Frontal cortex (tissue), 4 donors: ENCODE data around the gene BEND5. TPM values are rescaled to one million over a fixed set of nuclear protein-coding genes. Genes with fewer than 3 reads are reported as not detected.

Experiments
- DNase-seq, 2 donors: peaks; one replicate each; pipeline ENCODE4 v3.0.0; 2012; ENCODE audit warnings: low spot score in 2 of 2
- FAIRE-seq: peaks from 2 replicates; lab custom pipeline; 2012; peaks lifted over from hg19 to GRCh38; lab: Jason Lieb, UNC
- total RNA-seq: library from RNA; depleted of rRNA; stranded (reverse); fragments of >200 nt; gene quantifications from one replicate; pipeline ENCODE4 v1.2.3, GENCODE V29; 2014
- donor health status: control.
- donor health status: control.
- donor health status: control.

Gene BEND5
- total RNA-seq, result 18.8 TPM

GRCh38 chr1:48776393-48777218, at the start of gene BEND5:
TSS of gene BEND5 (minus strand) at chr1:48776891. CDS start at chr1:48776831, 60 bp downstream.
- no peak for FAIRE-seq
- DNase-seq, result peak; percentile 68 to 69

- no peak for FAIRE-seq
Observed at GRCh38 chr1:48823168-48823567, 46.5 kb upstream of the BEND5 start.

GRCh38 chr1:48820491-48820890, 43.8 kb upstream of the BEND5 start:
- no peak for FAIRE-seq
- no peak for DNase-seq

More at GRCh38 chr1:48823168-48823567, 46.5 kb upstream of the BEND5 start:
- no peak for DNase-seq

DNA sequence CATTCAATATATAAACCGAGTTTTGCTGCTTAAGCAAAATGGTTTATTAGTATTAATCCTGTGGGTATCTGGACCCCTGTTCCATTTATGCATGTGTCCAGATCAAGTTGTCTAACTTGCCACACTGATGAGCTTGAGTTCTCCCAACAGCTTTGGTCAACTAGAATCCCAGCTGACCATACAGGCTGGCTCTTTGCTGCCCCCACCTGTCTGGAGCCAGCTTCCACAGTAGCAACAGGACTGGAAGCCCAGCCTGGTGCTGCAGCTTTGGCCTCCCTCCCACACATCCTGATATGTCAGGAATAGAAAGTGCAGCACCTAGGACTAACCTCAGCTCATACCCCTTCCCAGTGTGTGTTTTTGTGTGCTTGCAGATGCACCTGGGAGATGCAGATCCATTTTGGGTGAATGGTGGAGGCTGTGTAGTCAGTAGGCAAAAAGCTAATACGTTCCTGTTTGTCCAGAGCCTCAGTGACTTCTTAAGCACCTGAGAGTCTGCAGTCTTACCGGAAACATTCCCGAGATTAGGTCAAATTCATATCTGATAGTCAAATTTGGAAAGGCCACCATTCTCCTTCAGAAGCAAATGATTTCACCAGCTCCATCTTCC, 40.9 kb upstream of the BEND5 start:
- DNase-seq (peak; percentile 2 to 17), FAIRE-seq (no peak)

GRCh38 chr1:48810740-48811139, 34.0 kb upstream of the BEND5 start:
- DNase-seq (no peak), FAIRE-seq (no peak)

DNA sequence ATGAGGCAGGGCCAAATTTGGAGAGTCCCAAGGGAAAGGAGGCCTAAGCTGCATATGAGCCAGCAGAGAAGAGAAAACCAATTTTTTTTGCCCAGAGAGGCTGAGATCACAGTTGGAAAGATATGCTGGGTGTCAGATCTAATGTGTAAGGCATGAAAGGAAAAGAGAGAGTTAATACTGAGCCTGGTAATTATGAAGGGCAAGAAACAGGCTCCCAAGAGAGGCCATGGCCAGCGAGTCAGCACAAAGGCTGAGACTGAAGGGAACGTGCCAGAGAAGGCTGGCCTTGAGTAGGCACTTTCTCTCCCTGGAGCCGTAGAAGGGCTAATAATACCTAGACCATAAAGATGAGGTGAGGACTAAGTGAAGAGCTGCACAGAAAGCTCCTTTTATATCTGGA, 31.8 kb upstream of the BEND5 start:
- no peak for FAIRE-seq
- DNase-seq, result no peak

DNA sequence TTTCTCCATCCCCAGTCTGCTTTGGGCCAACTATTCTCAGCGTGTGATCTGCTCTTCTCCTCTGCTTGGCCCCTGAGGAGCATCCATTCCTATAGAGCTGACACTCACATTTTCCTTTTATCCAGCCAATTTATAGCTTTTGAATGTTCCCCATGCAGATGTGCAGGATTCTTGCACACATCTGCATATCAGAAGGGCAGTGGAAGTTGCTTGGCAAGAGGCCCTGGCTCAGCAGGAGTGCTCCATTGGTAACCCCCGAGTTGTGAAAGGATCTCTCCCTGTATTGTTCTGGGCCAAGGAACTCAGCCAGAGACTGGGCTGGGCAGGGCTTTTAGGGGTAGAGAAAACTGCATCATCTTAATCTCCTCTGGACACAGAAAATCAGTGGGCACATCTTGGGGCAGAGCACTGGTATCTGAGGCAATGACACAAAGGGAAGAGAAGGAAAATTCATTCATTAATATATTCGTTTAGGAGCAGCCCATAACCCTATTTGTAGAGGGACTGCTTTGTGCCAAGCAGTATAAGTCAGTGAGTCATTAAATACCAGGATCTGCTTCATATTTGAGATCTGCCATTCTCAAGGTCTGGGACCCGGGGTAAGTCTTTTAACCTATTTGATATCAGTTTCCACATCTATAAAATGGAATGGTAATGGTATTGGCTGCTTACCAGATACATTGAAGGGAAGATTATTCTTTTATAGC, 31.0 kb upstream of the BEND5 start:
- FAIRE-seq (no peak), DNase-seq (no peak)

- DNase-seq (no peak), FAIRE-seq (no peak)
Observed at GRCh38 chr1:48803474-48803873, 26.8 kb upstream of the BEND5 start.

GRCh38 chr1:48794816-48795215, 18.1 kb upstream of the BEND5 start:
- DNase-seq, result peak in 1 of 2 donors; percentile 6
- no peak for FAIRE-seq

- FAIRE-seq, result no peak
- DNase-seq, result no peak
Observed at GRCh38 chr1:48793863-48794262, 17.2 kb upstream of the BEND5 start.

DNA sequence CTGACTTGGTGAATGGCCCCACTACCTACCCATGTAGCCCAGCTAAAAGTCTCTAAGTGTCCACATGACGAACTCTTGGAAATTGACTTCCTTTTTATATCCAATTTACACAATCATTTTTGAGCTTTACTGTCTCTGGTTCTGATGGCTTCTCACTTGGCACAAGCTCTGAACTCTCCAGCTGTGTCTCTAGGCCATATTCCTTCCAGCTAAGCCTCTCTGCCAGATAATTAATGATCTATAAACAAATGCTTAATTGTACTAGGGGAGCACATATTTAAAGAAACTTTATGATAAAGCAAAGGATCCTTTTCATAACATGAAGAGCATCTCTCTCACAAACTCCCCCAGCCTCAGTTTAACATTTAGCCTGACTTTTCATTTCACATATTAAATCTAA, 16.3 kb upstream of the BEND5 start:
- no peak for FAIRE-seq
- no peak for DNase-seq

GRCh38 chr1:48790397-48790796, 13.7 kb upstream of the BEND5 start:
- DNase-seq, result no peak
- no peak for FAIRE-seq

DNA sequence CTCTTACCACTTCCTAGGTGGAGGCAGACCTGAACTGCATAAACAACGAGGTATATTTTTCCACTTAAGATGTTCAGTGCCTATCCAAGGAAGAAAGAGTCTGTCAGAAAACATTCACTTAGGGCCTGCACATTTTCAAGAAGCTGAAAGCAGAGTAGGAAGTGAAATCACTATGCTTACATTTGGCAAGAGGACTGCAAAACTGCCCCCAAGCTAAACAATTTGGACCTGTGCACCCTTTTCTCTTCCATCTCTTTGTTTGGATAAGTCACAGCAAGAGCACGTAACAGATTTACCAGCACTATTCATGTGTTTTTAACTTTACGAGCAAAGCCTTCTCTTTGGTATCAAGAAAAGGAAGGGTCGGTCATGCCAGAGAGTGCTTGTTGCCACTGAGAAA, 13.2 kb upstream of the BEND5 start:
- no peak for FAIRE-seq
- DNase-seq, result no peak

- no peak for FAIRE-seq
- no peak for DNase-seq
Observed at GRCh38 chr1:48785869-48786268, 9.2 kb upstream of the BEND5 start.

DNA sequence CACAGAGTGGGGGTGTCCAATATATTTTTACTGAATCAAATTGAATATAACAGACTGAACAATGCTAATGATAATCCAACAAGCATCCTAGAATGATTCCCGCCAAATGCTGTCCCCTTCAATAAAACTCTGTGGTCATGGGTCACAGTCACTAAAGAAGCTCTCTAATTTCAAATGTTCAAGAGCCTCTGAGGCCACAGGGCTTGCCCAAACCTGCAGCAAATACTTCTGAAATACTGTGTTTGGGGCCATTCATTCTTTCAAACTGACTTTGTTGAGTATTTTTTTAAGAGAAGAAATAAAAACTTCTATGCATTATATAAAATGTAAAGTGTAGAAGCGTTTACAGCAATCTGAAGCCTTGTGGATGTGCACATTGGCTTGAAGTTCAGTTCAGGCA, 7.6 kb upstream of the BEND5 start:
- no peak for FAIRE-seq

GRCh38 chr1:48777219-48777895, 666 bp upstream of the BEND5 start:
- FAIRE-seq (no peak), DNase-seq (peak in 1 of 2 donors; percentile 16)

More for the DNA sequence above, 7.6 kb upstream of the BEND5 start:
- DNase-seq, result no peak

DNA sequence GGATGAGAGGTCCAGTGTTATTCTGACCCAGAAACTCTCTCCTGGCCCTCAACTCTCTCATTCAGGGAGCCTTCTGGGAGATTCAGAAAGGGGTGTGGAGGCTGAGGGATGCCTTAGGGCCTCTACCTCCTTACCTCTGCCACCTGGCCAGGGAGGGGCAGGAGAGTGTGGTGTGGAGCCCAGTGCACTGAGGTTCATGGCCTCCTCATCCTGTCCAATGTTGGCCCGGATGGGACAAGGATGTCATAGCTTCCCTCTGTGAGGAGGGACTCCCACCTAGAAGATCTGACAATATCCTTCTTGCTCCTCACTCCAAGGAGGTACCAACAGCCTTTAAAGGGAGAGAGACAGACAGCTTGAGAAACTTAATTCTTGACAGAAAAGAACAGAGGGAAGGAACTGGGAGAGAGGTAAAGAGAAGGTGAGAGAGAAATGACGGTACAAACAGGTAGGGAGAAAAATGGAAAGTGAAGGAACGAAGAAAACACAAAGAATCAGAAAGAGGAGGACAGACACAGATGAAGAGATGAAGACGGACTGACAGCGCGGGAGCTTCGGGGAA, 779 bp downstream of the BEND5 start:
- no peak for FAIRE-seq
- no peak for DNase-seq

DNA sequence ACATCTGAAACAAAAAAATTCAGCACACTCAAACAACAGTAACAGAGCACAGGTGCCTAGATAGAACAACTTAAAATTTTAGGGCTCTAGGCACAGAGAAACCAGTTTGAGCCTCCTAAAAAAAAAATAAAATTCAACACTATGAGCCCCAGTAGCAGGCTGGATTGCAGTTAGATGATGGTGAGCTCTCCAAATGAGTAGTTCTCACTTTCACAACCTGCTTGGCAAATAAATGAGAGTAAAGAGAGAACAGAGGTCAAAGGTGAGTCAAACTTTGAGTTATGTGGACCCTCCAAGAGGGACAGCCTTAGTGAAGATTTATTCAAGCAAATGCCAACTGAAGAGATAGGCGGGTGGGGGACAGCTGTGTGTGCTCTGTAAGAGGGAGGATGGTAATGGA, 3.6 kb downstream of the BEND5 start:
- FAIRE-seq (no peak), DNase-seq (no peak)

- no peak for DNase-seq
- no peak for FAIRE-seq
Observed at GRCh38 chr1:48772211-48772610, 4.5 kb downstream of the BEND5 start.

DNA sequence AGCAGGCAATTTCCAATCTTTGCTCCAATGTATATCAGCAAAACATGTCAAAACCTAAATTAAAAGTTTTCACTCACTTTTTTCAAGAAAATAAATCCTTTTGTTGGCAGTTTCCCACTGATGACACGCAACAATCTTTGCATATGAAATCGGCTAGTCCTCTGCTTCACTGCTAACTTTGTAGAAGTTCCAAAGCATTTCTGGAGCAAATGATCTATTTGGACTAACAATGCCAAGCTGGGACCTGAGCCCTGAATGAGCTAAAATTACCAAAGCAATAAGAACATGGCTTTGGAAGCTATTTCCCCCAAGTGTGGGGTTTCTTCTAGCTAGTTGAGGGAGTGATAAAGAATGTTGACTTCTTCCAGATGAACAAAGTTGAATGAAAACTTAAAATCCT, 5.1 kb downstream of the BEND5 start:
- DNase-seq (no peak), FAIRE-seq (no peak)
